Keratinocyte (primary cell): ENCODE results near the gene AGBL3. TPM values are rescaled to one million over a fixed set of nuclear protein-coding genes. Genes with fewer than 3 reads are reported as not detected.

Experiments
- DNase-seq: peaks from one replicate; pipeline ENCODE4 v3.0.0-alpha.2; 2011; ENCODE audit warnings: low read depth, missing footprints, low spot score
- FAIRE-seq: peaks from 2 replicates; lab custom pipeline; 2011; peaks lifted over from hg19 to GRCh38; lab: Jason Lieb, UNC
- H2AFZ ChIP-seq: 2 replicates; pipeline ENCODE4 v1.6.0; 2012; ENCODE audit warnings: low read length, control low read depth, inconsistent platforms; ENCODE audit not compliant: control insufficient read depth
- H3K27ac ChIP-seq: 2 replicates; pipeline ENCODE4 v1.5.1; 2011; ENCODE audit warnings: low read length; ENCODE audit not compliant: control insufficient read depth, insufficient read depth
- H3K27me3 ChIP-seq: 3 replicates; pipeline ENCODE4 v1.6.0; 2011; ENCODE audit warnings: low read length; ENCODE audit not compliant: control insufficient read depth, insufficient read depth; ENCODE audit errors: extremely low read depth
- H3K36me3 ChIP-seq, 2 experiments: 2 replicates in 1 of 2; 3 replicates in 1 of 2; pipeline ENCODE4 v1.5.1; 2011; ENCODE audit warnings: low read length in 2 of 2, mild to moderate bottlenecking in 1 of 2; ENCODE audit not compliant: control insufficient read depth in 2 of 2, insufficient read depth in 2 of 2; ENCODE audit errors: extremely low read depth in 1 of 2
- H3K4me1 ChIP-seq: 3 replicates; pipeline ENCODE4 v1.5.1; 2011; ENCODE audit warnings: low read length; ENCODE audit not compliant: control insufficient read depth, insufficient read depth; ENCODE audit errors: extremely low read depth
- H3K4me2 ChIP-seq: 3 replicates; pipeline ENCODE4 v1.6.0; 2011; ENCODE audit warnings: low read depth, low read length; ENCODE audit not compliant: control insufficient read depth, insufficient read depth; ENCODE audit errors: extremely low read depth
- H3K4me3 ChIP-seq, 3 experiments: fragments of 200-600 bp in 1 of 3; sonication (generic) in 1 of 3; 2 replicates in 2 of 3; 3 replicates in 1 of 3; pipeline ENCODE4 v1.5.1; 2011 to 2016; ENCODE audit warnings: low read length in 3 of 3, mild to moderate bottlenecking in 3 of 3, control low read depth in 2 of 3, inconsistent platforms in 1 of 3, low read depth in 1 of 3, mixed read lengths in 1 of 3, mixed run types in 1 of 3, moderate library complexity in 1 of 3; ENCODE audit not compliant: control insufficient read depth in 2 of 3, insufficient read depth in 2 of 3; ENCODE audit errors: extremely low read depth in 1 of 3
- H3K79me2 ChIP-seq: 2 replicates; pipeline ENCODE4 v1.6.0; 2012; ENCODE audit warnings: low read length; ENCODE audit not compliant: control insufficient read depth, insufficient read depth
- H3K9ac ChIP-seq: 3 replicates; pipeline ENCODE4 v1.6.0; 2011; ENCODE audit warnings: low read length; ENCODE audit not compliant: control insufficient read depth, insufficient read depth; ENCODE audit errors: extremely low read depth
- H3K9me1 ChIP-seq: 3 replicates; pipeline ENCODE4 v1.6.0; 2011; ENCODE audit warnings: low read length; ENCODE audit not compliant: control insufficient read depth, insufficient read depth; ENCODE audit errors: extremely low read depth
- H3K9me3 ChIP-seq: 2 replicates; pipeline ENCODE4 v1.5.1; 2012; ENCODE audit warnings: low read depth, low read length; ENCODE audit not compliant: control insufficient read depth
- H4K20me1 ChIP-seq: 3 replicates; pipeline ENCODE4 v1.6.0; 2011; ENCODE audit warnings: low read length; ENCODE audit not compliant: control insufficient read depth, insufficient read depth; ENCODE audit errors: extremely low read depth
- CTCF ChIP-seq, 3 experiments: IDR thresholded peaks in 1 of 3; conservative IDR thresholded peaks in 1 of 3; optimal IDR thresholded peaks in 1 of 3; 2 replicates in 2 of 3; 3 replicates in 1 of 3; pipeline versions ENCODE3 to v1.5.1; 2011; ENCODE audit warnings: low read length in 3 of 3, mild to moderate bottlenecking in 3 of 3, moderate library complexity in 2 of 3, control low read depth in 1 of 3, inconsistent platforms in 1 of 3; ENCODE audit not compliant: insufficient read depth in 2 of 3; ENCODE audit errors: extremely low read depth in 1 of 3
- EZH2 ChIP-seq: IDR thresholded peaks from one replicate; pipeline ENCODE4 v1.6.1; 2012; ENCODE audit warnings: inconsistent platforms, mild to moderate bottlenecking, low read length, moderate library complexity
- dilution Hi-C: fragments of 300-500 bp; cut with MboI; formaldehyde crosslinking; loops from one replicate; pipeline ENCODE4 v1.7.0; 2020; ENCODE audit warnings: low sequenced_read_pairs; ENCODE audit not compliant: extremely low pct_ligation_motif_present
- polyA plus RNA-seq, 5 experiments: library from polyadenylated mRNA; depleted of rRNA in 3 of 5; stranded (reverse) in 3 of 5; stranded (forward) in 1 of 5; unstranded in 1 of 5; fragments of >200 nt; gene quantifications; 1 replicate in 1 of 5; 2 replicates in 3 of 5; 3 replicates in 1 of 5; pipeline versions ENCODE4 v1.2.1 to v1.2.3, GENCODE V29; 2011 to 2012; ENCODE audit warnings: missing spikeins in 2 of 5, low read depth in 1 of 5, low replicate concordance in 1 of 5

AGBL3 gene
- polyA plus RNA-seq, 1 donor (not counting 4 experiments of a cell fraction or from before 2014, with no cell fraction given): 0.97 TPM

DNA sequence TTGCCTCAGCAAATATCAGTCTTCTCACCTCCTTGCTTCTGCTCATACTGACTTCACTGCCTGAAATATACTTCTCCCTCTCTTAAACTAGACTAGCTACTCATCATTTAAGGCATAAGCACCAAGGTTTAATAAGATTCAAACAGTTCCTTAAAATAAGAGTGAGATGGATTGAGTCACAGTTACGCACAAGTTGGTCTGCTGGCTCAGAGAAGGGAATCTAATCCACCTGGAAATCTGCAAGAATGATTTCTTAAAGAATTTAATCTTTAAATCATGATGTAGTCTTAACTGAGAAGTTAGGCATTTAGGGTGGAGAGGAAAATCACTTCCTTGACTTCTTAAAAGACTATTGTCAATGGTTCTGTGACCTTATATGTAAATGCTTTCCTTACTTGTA is 105.4 kb downstream of the AGBL3 start:
- Histone ChIP-seq H3K4me2 (no peak overlapping the region), H3K4me1 (no peaks in the 10 kb centered on the region), H3K27ac (no peak overlapping the region), H3K79me2 (no peaks in the 10 kb centered on the region), H3K36me3 (no peaks in the 10 kb centered on the region), H3K9ac (no peak overlapping the region), H4K20me1 (no peaks in the 10 kb centered on the region), H3K27me3 (peaks cover 8% of the 10 kb centered on the region), H3K9me3 (no peaks in the 10 kb centered on the region), H3K4me3 (no peak overlapping the region), H2AFZ (no peak overlapping the region), H3K9me1 (no peaks in the 10 kb centered on the region)
- DNase-seq (no peak), FAIRE-seq (no peak)
- dilution Hi-C loops: no loop called here
- TF ChIP-seq CTCF (optimal IDR thresholded peaks at IDR 0.05 in 1 of 3, IDR thresholded peaks at IDR 0.05 in 1 of 3, conservative IDR thresholded peaks at IDR 0.05 in 1 of 3; ENCODE audit: extremely low read depth in 1 of 3, insufficient read depth in 2 of 3, low read length in 3 of 3) (no peak), EZH2 (no peak)

GRCh38 chr7:135094472-135095237 is 108.3 kb downstream of the AGBL3 start:
- H3K4me3 ChIP-seq: no peak overlapping the region
- H3K27me3 ChIP-seq: peaks cover 6% of the 10 kb centered on the region
- no peak overlapping the region for H3K4me2 ChIP-seq
- H3K9ac ChIP-seq: no peak overlapping the region
- H3K4me1 ChIP-seq: no peaks in the 10 kb centered on the region
- H4K20me1 ChIP-seq: no peaks in the 10 kb centered on the region
- no peak for FAIRE-seq
- no peak overlapping the region for H3K27ac ChIP-seq
- no peak for DNase-seq
- no peaks in the 10 kb centered on the region for H3K79me2 ChIP-seq
- H3K36me3 ChIP-seq: no peaks in the 10 kb centered on the region
- H3K9me1 ChIP-seq: no peaks in the 10 kb centered on the region
- no peaks in the 10 kb centered on the region for H3K9me3 ChIP-seq
- no peak overlapping the region for H2AFZ ChIP-seq
- dilution Hi-C loops: no loop called here
- no peak for TF ChIP-seq CTCF (optimal IDR thresholded peaks at IDR 0.05 in 1 of 3, IDR thresholded peaks at IDR 0.05 in 1 of 3, conservative IDR thresholded peaks at IDR 0.05 in 1 of 3; ENCODE audit: extremely low read depth in 1 of 3, insufficient read depth in 2 of 3, low read length in 3 of 3)
- no peak for TF ChIP-seq EZH2
